Measurements from ENCODE around the gene ANKRD9. TPM values are rescaled to one million over a fixed set of nuclear protein-coding genes. Genes with fewer than 3 reads are reported as not detected.

Gene ANKRD9
- total and polyA plus RNA-seq, 2 donors (not counting 3 experiments of a cell fraction or from before 2014, with no cell fraction given) = 21.0 to 24.6 TPM

DNA sequence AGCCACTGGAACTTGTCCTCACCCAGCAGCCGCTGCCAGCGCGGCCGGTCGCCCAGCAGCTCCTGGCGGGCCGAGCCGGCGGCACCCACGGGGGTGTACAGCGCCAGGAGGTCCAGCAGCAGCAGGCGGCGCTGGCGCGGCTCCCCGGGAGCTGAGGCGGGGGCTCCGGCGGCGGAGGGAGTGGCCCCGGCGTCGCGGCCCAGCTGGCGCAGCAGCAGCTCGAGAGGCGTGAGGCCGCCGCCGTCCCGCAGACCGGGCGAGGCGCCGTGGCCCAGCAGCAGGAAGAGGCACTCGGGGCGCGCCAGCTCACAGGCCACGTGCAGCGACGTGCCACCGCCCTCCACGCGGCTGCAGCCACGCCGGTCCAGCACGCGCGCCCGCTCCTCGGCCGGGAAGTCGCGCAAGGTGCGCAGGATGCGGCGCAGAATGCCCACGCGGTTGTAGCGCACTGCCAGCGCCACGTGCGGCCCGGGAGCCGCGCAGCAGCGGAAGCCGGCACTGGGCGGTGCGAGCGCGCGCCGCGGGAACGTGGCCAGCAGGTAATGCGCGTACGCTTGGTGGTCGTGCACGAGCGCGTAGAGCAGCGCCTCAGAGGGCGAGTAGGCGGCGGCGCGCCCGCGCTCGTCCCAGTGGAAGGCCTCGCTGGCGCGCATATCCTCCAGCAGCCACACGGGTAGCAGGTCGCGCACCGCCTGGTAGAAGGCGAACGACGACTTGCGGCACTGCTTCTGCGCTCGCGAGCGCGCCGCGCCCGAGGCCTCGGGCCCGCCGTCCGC, 2.3 kb downstream of the ANKRD9 start:
- peaks cover 0 to 2% of the 10 kb centered on the region in 2 experiments for H3K36me3 ChIP-seq (ENCODE audit: control insufficient read depth in 2 of 2, extremely low read depth in 1 of 2, insufficient read depth in 2 of 2, low read length in 2 of 2)
- no peaks in the 10 kb centered on the region for H3K27me3 ChIP-seq (ENCODE audit: control insufficient read depth in 2 of 2, insufficient read depth in 2 of 2, low read length in 2 of 2)
- no peaks in the 10 kb centered on the region for H3K9me3 ChIP-seq (replicated peaks; ENCODE audit: control insufficient read depth, insufficient read depth, low read length)
- no peak for DNase-seq (ENCODE audit: low read depth, low spot score)
- H3K4me3 ChIP-seq (replicated peaks in 1 of 3; ENCODE audit: insufficient read depth in 1 of 3, low read depth in 1 of 3, low read length in 3 of 3) = no peak overlapping the region
- ChIA-PET POLR2A (no interaction called here), CTCF (no interaction called here)
- H3K79me2 ChIP-seq (ENCODE audit: control insufficient read depth, insufficient read depth, low read length) = peaks cover 3% of the 10 kb centered on the region
- dilution Hi-C loops (cut with MboI; ENCODE audit: extremely low pct_ligation_motif_present, low sequenced_read_pairs) = loop anchor here (10.0 kb wide), 1 partner anchor 62 kb away; no protein-coding TSS in a partner anchor
- intact Hi-C loops (cut with micrococcal nuclease) = loop anchor here (10.0 kb wide), 1 partner anchor 142 kb away; the partner anchor contains the start of genes CINP and TECPR2
- H4K20me1 ChIP-seq (replicated peaks; ENCODE audit: control insufficient read depth, extremely low read depth, insufficient read depth, low read length) = no peaks in the 10 kb centered on the region
- BruUV-seq (replicated peaks) = no TSS peak
- no peak overlapping the region for H2AFZ ChIP-seq (ENCODE audit: low read depth, low read length)
- no peak for FAIRE-seq
- H3K4me1 ChIP-seq (ENCODE audit: control insufficient read depth, extremely low read depth, insufficient read depth, low read length) = peaks cover 20% of the 10 kb centered on the region
- TF ChIP-seq GATA2 (IDR thresholded peaks at IDR 0.05; ENCODE audit: insufficient read depth, insufficient read length, low read depth, low read length) = no peak
- no peak for TF ChIP-seq POLR2A (IDR thresholded peaks at IDR 0.05; ENCODE audit: low read depth, low read length)
- no peak for TF ChIP-seq EZH2 (IDR thresholded peaks at IDR 0.05; ENCODE audit: borderline replicate concordance, low read depth, low read length, severe bottlenecking)
- TF ChIP-seq JUN (IDR thresholded peaks at IDR 0.05; ENCODE audit: borderline replicate concordance, insufficient read depth, insufficient read length, low read depth) = no peak
- TF ChIP-seq, protein P1, sequence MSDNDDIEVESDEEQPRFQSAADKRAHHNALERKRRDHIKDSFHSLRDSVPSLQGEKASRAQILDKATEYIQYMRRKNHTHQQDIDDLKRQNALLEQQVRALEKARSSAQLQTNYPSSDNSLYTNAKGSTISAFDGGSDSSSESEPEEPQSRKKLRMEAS (IDR thresholded peaks at IDR 0.05; ENCODE audit: insufficient read depth, insufficient read length) = no peak
- TF ChIP-seq, protein P2, sequence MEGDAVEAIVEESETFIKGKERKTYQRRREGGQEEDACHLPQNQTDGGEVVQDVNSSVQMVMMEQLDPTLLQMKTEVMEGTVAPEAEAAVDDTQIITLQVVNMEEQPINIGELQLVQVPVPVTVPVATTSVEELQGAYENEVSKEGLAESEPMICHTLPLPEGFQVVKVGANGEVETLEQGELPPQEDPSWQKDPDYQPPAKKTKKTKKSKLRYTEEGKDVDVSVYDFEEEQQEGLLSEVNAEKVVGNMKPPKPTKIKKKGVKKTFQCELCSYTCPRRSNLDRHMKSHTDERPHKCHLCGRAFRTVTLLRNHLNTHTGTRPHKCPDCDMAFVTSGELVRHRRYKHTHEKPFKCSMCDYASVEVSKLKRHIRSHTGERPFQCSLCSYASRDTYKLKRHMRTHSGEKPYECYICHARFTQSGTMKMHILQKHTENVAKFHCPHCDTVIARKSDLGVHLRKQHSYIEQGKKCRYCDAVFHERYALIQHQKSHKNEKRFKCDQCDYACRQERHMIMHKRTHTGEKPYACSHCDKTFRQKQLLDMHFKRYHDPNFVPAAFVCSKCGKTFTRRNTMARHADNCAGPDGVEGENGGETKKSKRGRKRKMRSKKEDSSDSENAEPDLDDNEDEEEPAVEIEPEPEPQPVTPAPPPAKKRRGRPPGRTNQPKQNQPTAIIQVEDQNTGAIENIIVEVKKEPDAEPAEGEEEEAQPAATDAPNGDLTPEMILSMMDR (IDR thresholded peaks at IDR 0.05; ENCODE audit: extremely low read depth in 1 of 2, insufficient read depth in 1 of 2, low read depth in 1 of 2, low read length in 2 of 2) = no peak
- TF ChIP-seq FOS (IDR thresholded peaks at IDR 0.05; ENCODE audit: borderline replicate concordance, insufficient read depth, low read length) = no peak
- no peak for TF ChIP-seq POLR2AphosphoS5 (IDR thresholded peaks at IDR 0.05; ENCODE audit: insufficient read depth, low read depth, low read length)
- TF ChIP-seq MYC (IDR thresholded peaks at IDR 0.05; ENCODE audit: low read depth, low read length) = no peak
- H3K27ac ChIP-seq (ENCODE audit: insufficient read depth, low read depth, low read length) = no peak overlapping the region
- no peak overlapping the region for H3K4me2 ChIP-seq (ENCODE audit: insufficient read depth, low read length)
- H3K9ac ChIP-seq (replicated peaks; ENCODE audit: extremely low read depth, insufficient read depth, low read length) = no peak overlapping the region
- H3K9me1 ChIP-seq (replicated peaks; ENCODE audit: control insufficient read depth, extremely low read depth, insufficient read depth, low read length) = no peaks in the 10 kb centered on the region
